Retinal pigment epithelial cell (primary cell): ENCODE results near the gene RAB10.
"Not testable (repeated sequence)": the region's sequence is repeated elsewhere in the genome, so short reads cannot be mapped to it uniquely, and the experiment has no call there.

Experiments used
- DNase-seq: peaks from one replicate; pipeline ENCODE4 v3.0.0-alpha.2; 2010; ENCODE audit warnings: low read depth
- H3K4me3 ChIP-seq: 2 replicates; pipeline ENCODE4 v1.5.1; 2011; ENCODE audit warnings: mild to moderate bottlenecking, low read length, control low read depth, moderate library complexity
- CTCF ChIP-seq: conservative IDR thresholded peaks from 2 replicates; pipeline ENCODE4 v1.5.1; 2011; ENCODE audit warnings: low read depth, low read length, control low read depth, inconsistent platforms

Gene RAB10

GRCh38 chr2:26081556-26081955 lies 47.7 kb downstream of the RAB10 start:
- TF ChIP-seq CTCF, result no peak
- no peak for DNase-seq
- H3K4me3 ChIP-seq, result no peak overlapping the region

GRCh38 chr2:26086155-26086637 lies 52.3 kb downstream of the RAB10 start:
- DNase-seq, result no peak
- TF ChIP-seq CTCF, result no peak

GRCh38 chr2:26086779-26087178 lies 52.9 kb downstream of the RAB10 start:
- no peak for DNase-seq
- no peak for TF ChIP-seq CTCF
- H3K4me3 ChIP-seq, result no peak overlapping the region

More at GRCh38 chr2:26086155-26086637, 52.3 kb downstream of the RAB10 start:
- no peak overlapping the region for H3K4me3 ChIP-seq

- no peak for DNase-seq
- no peak overlapping the region for H3K4me3 ChIP-seq
- TF ChIP-seq CTCF, result peak; percentile 84
Measured at GRCh38 chr2:26088038-26088643, 54.3 kb downstream of the RAB10 start.

- not testable (repeated sequence) for DNase-seq, H3K4me3 ChIP-seq
Measured at GRCh38 chr2:26088931-26089330, 55.0 kb downstream of the RAB10 start.

GRCh38 chr2:26089337-26089736 lies 55.5 kb downstream of the RAB10 start:
- no peak overlapping the region for H3K4me3 ChIP-seq
- DNase-seq, result no peak
- no peak for TF ChIP-seq CTCF

GRCh38 chr2:26095758-26096157 lies 61.9 kb downstream of the RAB10 start:
- TF ChIP-seq CTCF, result no peak
- no peak for DNase-seq
- no peak overlapping the region for H3K4me3 ChIP-seq
